Activated CD4-positive, alpha-beta T cell treated with anti-CD3 and anti-CD28 coated beads, Interleukin-2, amount 50 U/mL, for 24 hours (primary cell): Measurements from ENCODE around the gene COX6A2.
"Not testable (repeated sequence)": the region's sequence is repeated elsewhere in the genome, so short reads cannot be mapped to it uniquely, and the experiment has no call there.

ENCODE experiments used
- DNase-seq, 2 donors: peaks; one replicate each; pipeline ENCODE4 v3.0.0-alpha.2; 2020; ENCODE audit warnings: low read depth in 1 of 2, low spot score in 1 of 2

The COX6A2 gene

DNA sequence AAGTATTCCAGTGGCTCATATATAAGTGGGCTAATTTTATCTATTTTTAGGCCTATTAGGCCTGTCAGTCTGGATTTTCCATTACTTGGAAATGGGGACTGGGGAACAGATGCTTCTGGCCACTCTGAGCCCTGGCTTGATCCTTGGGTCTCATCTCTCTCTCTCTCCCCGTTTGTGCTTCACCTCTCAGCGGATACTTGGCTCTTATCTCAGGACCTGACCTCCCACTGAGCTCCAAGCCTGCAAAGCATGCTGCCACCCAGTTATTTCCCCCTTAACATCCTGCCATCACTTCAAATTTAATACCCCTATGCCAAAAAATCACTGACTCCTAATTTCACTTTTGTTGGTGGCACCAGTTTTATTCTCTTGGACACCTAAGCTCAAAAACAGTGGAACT, 10.3 kb upstream of the COX6A2 start:
- no peak for DNase-seq

DNA sequence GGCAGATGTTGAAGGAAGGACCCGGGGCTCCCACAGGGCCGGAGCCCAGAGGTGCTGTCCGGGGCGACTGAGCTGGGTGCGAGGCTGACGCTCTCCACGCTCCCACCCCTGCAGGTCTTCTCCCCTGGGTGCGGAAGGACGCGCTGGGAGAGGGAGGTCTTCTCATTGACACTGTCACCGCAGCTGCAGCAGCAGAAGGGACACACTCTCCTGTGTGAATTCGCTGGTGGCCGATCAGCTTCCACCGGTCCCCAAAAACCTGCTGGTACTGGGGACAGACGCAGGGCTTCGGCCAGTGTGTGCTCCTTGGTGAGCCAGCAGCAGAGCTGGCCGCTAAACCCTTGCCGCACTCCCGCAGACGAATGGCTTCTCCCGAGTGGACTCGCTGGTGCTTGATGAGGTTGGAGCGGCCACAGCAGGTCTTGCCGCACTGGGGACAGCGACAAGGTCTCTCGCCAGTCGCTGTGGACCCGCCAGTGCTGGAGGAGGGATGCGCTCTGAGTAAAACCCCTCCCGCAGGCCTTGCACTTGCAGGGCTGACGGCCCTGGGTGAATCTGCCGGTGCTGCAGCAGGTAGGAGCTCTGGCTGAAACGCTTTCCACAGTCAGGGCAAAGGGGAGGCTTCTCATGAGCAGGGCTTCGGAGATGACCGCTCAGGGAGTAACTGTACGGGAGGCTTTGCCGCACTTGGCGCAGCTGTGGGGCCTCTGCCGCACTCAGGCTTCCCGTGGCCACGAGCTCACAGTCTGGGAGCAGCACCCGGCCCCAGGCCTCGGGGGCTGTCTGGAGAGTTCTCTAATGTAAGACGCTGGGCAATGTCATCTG, 8.3 kb upstream of the COX6A2 start:
- DNase-seq: no peak

DNA sequence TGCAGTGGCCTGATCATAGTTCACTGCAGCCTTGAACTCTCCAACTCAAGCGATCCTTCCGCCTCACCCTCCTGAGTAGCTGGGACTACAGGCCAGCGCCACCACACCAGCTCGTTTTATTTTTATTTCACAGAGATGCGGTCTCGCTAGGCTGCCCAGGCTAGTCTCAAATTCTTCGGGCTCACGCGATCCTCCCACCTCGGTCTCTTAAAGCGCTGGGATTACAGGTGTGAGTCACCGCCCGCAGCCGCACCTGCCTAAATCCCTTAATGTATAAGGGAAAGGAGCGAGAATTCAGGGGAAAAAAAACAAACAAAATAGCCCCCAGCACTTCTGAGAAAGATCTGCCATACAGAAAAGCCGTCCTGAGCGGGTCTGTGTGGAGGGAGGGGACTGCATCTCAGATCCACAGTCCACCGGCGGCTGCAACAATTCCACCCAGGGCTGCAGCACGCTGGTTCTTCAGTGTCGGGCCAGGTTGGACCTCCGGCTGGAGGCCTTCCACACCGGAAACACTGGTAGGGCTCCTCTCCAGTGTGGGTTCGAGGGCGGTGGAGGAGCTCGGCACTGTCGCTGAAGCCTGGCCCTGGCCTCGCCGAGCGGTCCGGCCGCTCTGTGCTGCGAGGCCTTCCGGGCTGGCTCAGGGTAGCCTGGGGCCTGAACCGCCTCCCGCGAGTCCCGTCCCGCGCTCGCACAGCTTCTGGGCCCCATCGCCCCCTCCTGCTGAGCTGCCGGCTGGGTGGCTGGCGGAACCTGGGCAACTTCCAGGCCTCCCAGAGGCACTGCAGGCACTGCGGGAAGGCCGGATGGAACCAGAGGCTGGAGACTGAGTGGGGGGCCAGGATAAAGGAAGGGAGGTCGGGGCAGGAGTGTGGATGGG, 7.4 kb upstream of the COX6A2 start:
- DNase-seq: no peak

DNA sequence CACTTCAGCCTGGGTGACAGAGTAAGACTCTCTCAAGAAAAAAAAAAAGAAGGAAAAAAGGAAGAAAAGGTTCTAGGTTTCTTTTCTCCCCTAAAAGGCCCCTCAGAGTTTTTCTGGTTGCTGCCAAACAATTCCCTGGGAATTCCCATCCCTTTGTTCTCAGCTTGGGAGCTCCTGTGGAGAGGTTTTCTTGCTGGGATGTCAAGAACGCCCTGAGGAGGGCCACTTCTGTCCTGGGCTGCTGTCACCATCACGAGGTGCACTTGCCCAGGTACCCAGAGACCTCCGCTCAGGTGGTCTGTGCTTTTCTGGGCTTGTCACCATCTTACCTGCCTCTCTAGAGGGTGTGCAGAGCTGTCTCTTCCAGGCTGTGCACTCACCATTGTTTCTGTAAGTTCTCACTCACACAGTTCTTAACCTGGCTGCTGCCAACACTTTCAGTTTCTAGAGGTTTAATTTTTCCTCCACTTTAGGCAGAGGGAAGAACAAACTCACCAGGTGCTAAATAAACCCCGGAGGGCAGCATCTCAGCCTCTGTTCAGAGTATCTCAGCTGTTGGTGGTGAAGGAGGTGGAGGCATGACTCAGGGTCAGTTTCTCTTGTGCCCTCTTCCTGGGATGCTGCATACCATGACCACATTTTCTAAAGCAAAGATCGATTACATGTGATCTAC, 2.4 kb upstream of the COX6A2 start:
- DNase-seq: no peak

DNA sequence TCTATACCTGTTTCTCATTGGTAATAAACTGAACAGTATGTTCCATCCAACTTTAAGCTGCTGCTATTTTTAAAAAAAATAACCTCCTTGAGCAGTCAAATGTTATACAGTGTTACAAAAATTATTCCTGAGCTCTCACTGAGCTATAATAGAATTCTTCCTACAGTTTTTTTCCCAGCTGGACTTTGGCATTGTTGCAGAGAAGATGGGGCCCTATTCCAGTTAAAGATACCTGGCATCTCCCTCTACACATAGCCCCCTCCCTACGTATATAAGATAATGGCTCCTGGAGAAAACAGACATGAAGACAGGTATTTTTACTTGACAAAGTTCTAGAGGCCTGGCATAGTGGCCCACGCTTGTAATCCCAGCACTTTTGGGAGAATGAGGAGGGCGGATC, 1.6 kb upstream of the COX6A2 start:
- DNase-seq: no peak

DNA sequence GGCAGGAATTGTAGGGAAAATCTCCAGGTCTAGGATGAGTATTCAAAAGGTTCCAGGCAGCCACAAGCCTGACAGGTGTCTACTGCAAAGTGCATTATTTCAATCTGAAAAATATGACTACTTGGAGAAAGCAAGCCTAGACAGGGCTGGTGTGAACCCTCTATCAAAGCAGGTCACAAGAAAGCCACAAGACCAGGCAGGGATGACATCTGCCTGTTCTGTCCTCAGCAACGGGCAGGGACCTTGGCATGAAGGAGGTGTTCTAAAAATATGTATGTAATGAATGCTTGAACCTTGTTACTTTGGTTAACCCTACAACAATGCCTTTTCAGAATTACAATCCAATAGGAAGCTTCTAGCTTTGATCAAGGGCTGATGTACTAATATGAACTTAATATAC, 1.2 kb upstream of the COX6A2 start:
- no peak for DNase-seq

DNA sequence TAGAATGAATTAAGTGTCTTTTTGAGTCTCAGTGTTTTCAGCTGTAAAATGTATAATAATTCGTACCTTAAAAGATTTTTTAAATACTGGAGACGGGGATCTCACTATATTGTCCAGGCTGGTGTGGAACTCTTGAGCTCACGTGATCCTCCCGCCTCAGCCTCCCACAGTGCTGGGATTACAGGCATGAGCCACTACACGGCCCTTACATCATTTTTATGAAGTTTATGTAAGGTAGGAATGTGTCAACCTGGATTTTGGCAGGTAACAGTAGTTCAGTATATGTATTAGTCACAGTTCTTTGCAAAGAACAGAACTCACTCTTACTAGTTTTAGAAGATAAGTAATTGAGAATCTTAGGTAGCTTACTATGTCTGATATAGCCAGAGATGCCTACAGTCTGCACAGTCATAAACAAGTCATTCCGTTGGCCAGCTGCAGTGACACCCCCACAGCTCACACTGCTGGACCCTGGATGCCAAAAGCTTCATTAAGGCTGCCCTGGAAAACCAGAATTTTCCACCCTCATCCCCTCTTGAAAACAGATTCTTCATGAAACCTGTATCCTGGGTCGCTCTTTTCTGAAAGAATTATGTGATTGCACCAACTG, 583 bp upstream of the COX6A2 start:
- no peak for DNase-seq

DNA sequence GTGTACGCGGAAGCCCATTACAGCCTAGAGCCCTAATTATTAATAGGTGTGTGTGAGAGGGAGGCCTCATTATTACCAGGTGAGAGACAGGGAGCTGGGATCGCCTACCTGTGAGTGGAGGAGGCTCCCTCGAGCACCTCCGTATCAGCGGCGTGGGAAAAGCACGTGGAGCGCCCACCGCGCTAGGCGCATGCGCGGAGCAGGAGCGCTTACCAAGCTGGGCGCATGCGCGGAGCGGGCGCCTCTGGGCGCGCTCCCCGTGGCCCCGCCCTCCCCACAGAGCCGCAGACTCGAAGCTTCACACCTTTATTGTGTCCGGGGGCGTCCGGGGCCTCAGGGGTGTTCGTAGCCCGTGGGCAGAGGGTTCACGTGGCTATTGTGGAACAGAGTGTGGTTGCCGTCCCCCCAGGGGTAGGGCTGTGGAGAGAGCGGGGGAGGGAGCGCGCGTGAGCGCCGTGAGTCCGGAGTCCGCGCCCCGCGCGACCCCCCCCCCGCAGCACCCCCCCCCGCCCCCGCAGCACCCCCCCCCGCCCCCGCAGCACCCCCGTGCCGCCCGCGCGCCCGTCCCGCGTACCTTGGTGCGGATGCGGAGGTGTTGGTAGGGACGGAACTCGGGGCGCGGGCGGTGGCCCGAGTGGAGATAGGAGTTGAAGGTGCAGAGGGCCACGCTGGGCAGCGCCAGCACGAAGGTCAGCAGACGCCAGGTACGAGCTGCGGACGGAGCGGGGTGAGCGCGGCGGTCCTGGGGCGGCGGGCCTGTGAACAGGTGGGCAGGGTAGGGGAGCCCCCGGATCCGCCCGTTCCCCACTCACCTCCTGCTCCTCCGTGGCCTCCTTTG, 500 bp downstream of the COX6A2 start:
- peak; percentile 33 to 51 for DNase-seq

DNA sequence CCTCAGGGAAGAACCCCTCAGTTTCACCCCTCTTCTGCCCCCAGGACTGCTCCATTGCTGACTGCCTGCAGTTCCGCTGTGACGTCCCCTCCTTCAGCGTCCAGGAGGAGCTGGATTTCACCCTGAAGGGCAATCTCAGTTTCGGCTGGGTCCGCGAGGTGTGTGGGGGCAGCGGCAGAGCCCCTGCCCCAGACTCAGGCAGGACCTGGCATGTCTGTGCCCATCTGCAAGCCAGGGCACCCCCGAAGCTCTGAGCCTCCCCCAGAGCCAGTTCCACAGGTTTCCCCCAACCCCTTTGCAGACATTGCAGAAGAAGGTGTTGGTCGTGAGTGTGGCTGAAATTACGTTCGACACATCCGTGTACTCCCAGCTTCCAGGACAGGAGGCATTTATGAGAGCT, 4.4 kb downstream of the COX6A2 start:
- DNase-seq: no peak

DNA sequence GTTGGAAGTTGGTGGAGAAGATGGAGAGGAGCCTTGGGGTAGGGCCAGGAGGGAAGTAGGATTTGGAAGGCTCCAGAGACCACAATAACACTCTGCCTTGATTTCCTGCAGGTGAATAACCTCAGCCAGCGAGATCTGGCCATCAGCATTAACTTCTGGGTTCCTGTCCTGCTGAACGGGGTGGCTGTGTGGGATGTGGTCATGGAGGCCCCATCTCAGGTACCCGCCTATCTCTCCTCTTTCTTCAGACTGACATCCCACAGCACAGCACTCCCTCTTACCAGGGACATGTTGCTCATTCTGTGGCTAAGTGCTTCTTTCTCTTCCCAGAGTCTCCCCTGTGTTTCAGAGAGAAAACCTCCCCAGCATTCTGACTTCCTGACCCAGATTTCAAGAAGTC, 4.9 kb downstream of the COX6A2 start:
- no peak for DNase-seq

DNA sequence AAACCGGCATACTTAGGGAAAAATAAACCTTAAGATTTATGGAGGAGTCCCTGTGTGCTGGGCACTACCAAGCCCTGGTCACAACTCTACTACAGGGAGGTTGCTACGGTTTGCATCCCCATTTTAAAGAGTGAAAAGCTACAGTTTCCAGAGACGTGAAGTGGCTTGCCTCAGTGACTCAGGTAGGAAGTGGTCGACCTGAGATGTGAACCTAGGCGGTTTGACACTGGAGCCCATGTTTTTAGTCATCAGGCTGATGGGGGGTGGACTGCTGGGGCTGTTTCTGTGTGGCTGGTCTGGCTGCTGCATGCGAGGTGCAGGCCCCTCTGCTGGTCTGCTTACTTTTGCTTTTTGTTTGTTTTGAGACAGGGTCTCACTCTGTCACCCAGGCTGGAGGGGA, 6.6 kb downstream of the COX6A2 start:
- peak; percentile 7 to 22 for DNase-seq

DNA sequence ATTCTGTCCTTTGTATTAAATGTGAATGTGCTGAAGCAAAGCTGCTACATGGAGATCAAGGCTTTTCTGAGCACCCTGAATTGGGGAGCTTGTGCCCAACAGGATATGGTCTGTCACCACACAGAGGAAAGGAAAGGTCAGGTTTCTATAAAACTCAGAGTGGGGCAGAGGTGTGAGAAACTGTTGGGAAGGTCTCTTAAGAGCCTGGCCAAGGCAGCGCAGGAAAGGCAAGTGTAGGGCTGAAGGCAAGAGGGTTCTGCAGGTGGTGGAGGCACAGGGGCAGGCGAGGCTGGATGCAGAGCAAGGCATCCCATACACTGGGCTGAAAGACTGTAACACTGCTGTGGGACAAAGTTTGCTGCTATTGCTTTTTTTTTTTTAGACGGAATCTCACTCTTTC, 8.1 kb downstream of the COX6A2 start:
- DNase-seq: no peak

DNA sequence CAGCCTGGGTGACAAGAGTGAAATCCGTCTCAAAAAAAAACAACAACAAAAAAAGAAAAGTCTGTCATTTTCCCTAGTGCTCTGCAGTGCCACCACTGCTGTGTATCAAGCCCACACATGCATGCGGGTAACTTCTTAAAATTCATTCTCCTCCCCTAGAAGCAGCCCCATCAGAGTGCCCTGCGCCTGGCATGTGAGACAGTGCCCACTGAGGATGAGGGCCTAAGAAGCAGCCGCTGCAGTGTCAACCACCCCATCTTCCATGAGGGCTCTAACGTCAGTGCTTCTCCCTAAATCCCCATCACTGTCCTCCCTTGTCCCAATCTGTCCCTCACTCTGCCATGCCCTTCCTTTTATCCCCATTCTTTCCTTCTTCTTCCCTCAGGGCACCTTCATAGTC, 10.2 kb downstream of the COX6A2 start:
- DNase-seq: no peak

DNA sequence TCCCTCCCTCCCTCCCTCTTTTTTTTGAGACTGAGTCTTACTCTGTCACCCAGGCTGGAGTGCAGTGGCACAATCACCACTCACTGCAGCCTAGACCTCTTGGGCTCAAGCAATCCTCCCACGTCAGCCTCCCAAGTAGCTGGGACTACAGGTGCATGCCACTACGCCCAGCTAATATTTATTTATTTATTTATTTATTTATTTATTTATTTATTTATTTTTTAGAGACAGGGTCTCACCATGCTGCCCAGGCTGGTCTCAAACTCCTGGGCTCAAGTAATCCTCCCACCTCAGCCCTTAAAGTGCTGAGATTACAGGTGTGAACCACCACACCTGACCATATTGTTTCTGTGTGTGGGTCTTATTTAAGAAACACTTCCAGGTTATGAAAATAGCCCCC, 11.1 kb downstream of the COX6A2 start:
- not testable (repeated sequence) for DNase-seq

DNA sequence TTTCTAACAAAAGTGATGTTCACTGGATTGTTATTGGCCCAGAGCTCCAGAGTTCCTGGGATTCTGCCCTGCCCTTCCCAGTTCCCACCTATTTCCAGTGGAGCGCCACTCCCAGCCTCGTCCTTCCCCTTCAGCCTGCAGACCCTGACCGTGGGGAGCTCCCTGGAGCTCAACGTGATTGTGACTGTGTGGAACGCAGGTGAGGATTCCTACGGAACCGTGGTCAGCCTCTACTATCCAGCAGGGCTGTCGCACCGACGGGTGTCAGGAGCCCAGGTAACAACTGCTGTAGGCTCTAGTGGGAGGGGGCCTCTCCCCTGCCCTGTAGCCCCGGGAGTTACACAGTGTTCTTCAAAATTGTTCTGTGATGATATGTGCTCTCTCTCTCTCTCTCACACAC, 11.8 kb downstream of the COX6A2 start:
- DNase-seq: no peak

DNA sequence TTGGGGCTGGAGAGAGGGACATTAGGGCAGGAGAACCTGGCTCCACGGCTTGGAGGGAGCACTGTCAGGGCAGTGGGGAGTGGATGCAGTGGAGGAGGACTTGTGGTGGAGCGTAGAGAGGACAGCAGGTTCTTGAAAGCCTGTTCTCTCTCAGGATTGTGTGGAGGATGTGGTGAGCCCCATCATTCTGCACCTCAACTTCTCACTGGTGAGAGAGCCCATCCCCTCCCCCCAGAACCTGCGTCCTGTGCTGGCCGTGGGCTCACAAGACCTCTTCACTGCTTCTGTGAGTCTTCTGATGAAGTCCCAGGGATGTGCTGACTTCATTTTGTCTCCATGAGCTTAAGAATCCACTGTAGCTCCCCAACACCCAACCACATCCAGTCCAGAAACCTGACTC, 13.5 kb downstream of the COX6A2 start:
- DNase-seq: no peak

DNA sequence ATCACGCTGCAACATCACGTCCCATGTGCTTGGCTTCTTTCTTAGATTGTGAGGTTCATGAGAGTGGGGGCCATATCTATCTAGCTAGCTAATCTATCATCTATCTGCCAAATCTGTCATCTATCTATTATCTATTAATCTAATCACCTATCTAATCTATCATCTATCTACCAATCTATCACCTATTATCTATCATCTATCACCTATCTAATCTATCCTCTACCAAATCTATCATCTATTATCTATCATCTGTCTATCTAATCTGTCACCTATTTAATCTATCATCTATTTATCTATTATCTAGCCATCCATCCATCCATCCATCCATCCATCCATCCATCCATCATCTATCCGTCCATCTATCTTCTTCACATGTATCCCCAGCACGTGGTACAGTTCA, 14.2 kb downstream of the COX6A2 start:
- no peak for DNase-seq

DNA sequence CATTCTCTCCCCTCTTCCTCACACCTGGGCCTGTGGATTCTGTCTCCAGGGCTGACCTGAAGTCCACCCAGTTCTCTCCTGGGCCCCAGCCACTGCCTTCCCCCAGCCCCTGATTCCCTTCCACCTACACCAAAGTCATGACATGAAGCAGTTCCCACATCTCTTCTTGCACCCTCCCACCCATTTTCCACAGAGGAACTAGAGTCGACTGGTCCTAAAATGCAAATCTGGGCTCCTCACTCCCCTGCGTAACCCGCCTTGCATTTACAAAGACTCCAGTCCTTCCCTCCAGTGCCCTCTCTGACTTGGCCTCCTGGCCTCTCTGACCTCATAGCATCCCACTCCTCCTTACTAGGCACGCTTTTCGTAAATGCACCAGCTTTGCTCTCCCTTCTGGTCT, 14.8 kb downstream of the COX6A2 start:
- no peak for DNase-seq

DNA sequence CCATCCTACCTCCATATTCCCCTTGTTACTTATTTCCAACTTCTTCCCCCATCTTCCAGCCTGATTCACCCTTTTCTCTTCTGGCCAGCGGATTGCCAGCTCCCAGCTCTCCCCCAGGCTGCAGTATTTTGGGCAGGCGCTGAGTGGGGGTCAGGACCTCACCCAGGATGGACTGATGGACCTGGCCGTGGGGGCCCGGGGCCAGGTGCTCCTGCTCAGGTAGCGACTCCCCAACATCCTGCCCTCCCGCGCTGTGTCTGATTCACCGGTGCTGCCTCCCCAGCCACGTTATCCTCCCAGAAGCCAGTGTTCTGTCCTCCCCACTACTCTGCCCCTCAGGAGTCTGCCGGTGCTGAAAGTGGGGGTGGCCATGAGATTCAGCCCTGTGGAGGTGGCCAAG, 15.4 kb downstream of the COX6A2 start:
- DNase-seq: no peak

DNA sequence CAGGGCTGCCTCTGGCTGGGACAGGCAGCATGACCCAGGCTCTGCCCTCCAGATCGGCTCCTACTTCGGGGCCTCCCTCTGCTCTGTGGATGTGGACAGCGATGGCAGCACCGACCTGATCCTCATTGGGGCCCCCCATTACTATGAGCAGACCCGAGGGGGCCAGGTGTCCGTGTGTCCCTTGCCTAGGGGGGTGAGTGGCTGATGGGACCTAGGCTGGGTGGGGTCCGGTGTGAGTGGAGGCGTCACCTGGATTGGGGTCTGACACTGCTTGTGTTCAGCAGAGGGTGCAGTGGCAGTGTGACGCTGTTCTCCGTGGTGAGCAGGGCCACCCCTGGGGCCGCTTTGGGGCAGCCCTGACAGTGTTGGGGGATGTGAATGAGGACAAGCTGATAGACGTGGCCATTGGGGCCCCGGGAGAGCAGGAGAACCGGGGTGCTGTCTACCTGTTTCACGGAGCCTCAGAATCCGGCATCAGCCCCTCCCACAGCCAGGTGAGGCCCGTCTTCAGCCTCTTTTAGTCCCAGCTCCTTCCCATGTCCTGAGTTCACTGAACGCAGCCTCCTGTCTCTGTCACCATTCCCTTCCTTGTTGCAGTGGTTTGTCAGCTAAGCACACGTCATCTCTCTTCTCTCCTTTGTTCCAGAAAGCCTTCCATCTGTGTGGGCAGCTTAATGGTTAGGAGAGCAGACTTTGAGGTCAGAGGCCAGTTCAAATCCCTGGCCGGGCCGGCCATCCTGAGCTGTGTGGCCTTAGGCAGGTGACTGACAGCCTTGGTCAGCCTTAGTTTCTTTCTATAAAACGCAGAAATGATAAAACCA, 16.9 kb downstream of the COX6A2 start:
- DNase-seq: no peak
